HK-2 (cell line): ENCODE measurements around the gene CUZD1.
A peak's percentile ranks its signal among the peaks of the same experiment; 100 is the strongest.

ENCODE experiments used
- DNase-seq: peaks from one replicate; pipeline ENCODE4 v3.0.0-alpha.2; 2018; ENCODE audit not compliant: unreplicated experiment

The CUZD1 gene

DNA sequence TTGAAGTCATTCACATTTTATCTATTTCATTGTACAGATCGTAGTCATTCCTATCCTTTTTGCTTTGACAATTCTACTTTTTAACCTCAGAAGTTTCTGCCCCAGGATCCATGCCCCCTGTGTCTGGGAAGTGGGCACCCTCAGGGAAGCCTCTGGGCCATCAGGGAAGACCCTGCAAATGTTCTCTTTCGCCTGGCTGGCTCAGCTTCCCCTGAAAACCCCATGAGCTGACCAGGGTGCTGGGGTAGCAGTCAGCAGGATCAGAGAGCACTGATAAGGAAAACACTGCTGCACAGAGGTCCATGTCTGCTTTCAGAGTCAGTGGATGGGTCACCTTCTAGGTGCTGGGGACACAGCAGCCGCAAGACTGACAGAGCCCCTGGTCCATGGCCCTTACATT lies 23.8 kb downstream of the CUZD1 start:
- DNase-seq, result no peak

DNA sequence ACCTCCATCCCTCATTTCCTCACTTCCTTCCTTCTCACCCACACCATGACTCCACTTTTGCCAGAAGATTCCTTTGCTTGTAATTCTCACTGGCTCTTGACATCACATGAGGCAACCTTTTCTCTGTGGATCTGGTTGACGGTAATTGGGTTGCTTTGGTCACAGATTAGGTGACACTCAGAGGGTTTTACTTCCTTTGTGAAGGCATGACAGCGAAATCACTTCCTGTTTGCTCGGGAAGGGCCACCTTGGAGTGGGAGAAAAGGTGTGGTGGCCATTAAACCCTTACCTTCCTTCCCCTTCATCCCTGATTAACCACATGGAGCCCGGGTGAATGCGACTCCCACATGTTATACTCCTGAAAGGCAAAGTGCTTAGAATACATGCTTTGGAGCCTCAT lies 30.2 kb downstream of the CUZD1 start:
- no peak for DNase-seq

DNA sequence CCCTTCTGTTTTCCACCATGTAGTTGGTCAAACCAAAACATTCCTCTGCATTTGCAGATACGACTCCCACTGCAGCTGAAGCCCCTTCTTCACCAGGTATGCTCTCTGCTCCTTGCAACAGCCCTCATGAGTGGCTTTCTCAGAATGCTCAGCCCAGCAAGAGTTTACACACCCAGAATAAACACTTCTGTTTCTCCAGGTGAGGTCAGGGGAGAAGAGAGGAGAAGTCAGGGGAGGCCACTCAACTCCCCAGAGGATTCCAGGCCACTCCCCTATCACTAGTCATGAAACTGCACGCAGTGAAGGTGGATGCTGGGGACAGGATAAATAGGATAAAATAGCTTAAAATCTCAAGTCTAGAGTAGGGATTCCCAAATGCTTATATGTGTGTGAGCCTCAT lies 31.2 kb downstream of the CUZD1 start:
- no peak for DNase-seq

DNA sequence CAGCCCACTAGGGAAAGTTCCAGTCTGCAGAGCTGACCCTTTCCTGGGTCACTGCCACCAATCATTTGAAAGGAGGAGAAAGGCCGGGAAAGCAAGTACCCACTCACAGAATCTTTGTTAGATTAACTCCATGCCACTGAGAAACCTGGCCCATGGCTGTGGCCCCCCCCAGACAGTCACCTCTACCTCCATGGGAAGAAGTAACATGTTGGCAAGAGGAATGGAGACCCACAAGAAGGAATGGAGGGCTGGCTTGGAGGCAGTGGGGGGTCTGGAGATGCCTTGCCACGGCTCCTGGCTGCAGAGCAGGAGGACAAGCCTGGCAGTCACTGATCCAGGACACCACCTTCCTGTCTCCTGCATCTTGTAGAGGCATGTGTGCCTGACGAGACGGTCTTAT lies 32.9 kb downstream of the CUZD1 start:
- no peak for DNase-seq

DNA sequence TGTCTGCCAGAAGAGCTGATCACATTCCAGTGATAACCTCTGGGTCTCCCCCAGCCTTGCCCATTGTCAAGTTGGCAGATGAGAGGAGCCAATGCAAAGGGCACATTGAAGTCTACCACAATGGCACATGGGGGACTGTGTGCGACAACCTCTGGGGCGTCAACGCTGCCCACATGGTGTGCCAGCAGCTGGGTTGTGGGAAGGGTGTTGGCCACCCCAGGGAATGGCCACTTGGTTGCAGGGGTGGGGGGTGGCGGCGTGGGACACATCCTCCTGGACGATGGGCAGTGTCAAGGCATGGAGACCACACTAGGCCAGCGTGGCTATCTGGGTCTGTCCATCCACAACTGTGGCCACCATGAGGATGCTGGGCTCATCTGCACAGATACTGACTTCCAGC lies 43.4 kb downstream of the CUZD1 start:
- DNase-seq, result no peak

DNA sequence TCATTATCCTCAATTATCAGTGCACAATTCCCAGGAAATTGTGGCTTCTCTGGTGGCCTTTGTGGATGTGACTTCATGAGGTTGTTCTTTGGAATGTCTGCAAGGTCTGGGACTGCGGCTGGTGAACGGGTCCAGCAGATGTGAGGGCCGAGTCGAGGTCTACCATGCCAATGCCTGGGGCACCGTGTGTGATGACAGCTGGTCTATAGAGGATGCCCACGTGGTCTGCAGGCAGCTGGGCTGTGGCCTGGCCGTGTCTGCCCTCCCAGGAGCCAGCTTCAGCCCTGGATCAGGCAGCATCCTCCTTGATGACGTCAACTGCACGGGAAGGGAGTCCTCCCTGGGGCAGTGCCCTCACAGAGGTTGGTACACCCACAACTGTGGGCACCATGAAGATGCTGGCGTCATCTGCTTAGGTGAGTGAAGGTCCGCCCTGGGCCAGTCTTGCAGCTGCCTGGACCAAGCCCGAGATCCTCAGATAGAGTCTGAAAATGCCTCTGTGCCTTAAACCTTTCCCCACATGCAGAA lies 46.9 kb downstream of the CUZD1 start:
- DNase-seq, result no peak

DNA sequence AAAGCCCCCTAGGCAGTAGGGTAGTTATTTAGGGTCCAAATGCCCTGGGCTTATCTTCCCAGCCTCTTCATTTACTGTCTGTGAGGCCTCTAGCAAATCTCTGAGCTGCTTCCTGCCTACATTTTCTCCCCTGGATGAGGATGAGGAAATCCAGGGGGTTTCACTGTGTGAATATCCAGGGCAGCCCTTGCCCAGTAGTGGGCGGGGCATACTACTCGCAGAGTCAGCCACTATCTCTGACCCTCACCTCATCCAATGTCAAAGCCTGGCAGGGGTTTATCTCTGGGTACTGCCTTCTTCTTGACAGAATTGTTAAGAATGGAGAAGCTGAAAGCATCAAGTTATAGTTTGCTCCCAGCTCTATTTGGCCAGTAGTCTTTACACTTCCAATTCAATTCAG lies 48.9 kb downstream of the CUZD1 start:
- DNase-seq, result no peak

DNA sequence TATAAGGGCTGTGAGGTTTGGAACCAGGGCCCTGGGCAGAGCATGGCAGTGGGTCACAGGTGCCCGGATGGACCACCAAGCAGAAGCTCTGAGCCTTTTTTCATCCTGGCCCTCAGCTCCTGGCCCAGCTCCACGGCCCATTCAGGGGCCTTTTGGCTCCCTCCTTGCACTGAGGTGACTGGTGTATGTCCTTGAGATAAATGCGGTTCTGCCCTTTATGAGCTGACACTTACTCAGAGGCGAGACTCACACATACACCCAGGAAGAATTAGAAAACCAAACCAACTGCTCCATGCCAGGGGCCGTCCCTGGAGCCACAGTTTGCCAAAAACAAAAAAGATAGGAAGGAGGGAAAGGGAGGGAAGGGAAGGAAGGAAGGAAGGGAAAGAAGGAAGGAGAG lies 49.7 kb downstream of the CUZD1 start:
- DNase-seq, result no peak

DNA sequence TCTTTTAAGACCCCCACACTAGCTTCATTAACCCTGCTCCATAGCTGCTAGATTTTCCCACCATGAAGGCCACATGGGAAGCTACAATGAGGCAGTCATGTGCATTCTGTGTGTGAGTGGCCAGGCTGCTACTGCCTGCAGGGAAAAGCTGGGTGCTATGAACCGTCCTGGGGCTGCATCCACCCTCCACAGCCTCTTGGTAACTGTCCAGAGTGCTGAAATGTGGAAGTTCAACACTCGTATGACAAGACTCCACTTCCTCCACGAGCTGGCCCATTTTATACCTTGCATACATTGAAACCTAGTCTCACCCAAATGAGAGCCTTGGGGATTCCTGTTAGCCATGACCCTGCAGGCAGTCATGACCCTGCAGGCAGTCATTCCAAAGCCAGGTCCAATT lies 59.4 kb downstream of the CUZD1 start:
- DNase-seq, result peak; percentile 17

DNA sequence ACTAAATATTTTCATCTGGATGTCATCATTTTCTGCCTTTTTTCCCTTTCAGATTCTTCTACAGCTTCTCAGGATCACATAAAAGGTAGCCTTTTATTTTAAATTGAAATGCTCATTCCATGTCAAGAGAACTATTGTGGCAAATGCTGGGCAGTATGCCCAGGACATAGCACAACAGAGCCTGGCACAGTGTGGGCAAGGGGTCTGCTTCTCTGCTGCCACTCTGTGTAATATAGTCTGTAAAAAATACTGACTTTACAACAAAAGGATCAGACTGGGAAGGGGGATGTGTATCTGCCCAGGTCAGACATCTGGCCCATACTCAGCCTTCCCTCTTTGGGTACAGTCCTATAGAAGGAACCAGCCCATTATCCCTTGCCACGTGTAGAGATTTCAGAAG lies 62.7 kb downstream of the CUZD1 start:
- no peak for DNase-seq
